Measurements from ENCODE around the gene STK17B.

STK17B gene

GRCh38 chr2:196208915-196209314 is 37.5 kb upstream of the STK17B start:
- H3K27ac ChIP-seq = no peak overlapping the region
- no peaks in the 10 kb centered on the region for H3K79me2 ChIP-seq (ENCODE audit: insufficient read depth, low read depth)
- no peak overlapping the region for H2AFZ ChIP-seq (ENCODE audit: low read depth)
- H3K4me1 ChIP-seq (ENCODE audit: low read depth, poor library complexity, severe bottlenecking) = peaks cover 20% of the 10 kb centered on the region
- H3K4me3 ChIP-seq (IDR thresholded peaks at IDR 0.05; ENCODE audit: insufficient read depth, low read depth, low read length) = no peak overlapping the region
- no peak overlapping the region for H3K9ac ChIP-seq
- H3K36me3 ChIP-seq (ENCODE audit: insufficient read depth) = no peaks in the 10 kb centered on the region
- no peaks in the 10 kb centered on the region for H4K20me1 ChIP-seq (ENCODE audit: insufficient read depth)
- TF ChIP-seq CTCF (conservative IDR thresholded peaks at IDR 0.05; ENCODE audit: low read depth, low read length) = no peak
- H3K27me3 ChIP-seq (ENCODE audit: insufficient read depth, low read depth) = no peaks in the 10 kb centered on the region
- H3K4me2 ChIP-seq = no peak overlapping the region

GRCh38 chr2:196206804-196207203 is 35.4 kb upstream of the STK17B start:
- Histone ChIP-seq H3K9ac (no peak overlapping the region), H3K4me2 (no peak overlapping the region), H2AFZ (ENCODE audit: low read depth) (no peak overlapping the region), H3K4me3 (IDR thresholded peaks at IDR 0.05; ENCODE audit: insufficient read depth, low read depth, low read length) (no peak overlapping the region), H3K79me2 (ENCODE audit: insufficient read depth, low read depth) (no peaks in the 10 kb centered on the region), H4K20me1 (ENCODE audit: insufficient read depth) (no peaks in the 10 kb centered on the region), H3K27me3 (ENCODE audit: insufficient read depth, low read depth) (no peaks in the 10 kb centered on the region), H3K27ac (no peak overlapping the region), H3K36me3 (ENCODE audit: insufficient read depth) (no peaks in the 10 kb centered on the region), H3K4me1 (ENCODE audit: low read depth, poor library complexity, severe bottlenecking) (peaks cover 11% of the 10 kb centered on the region)
- TF ChIP-seq CTCF (conservative IDR thresholded peaks at IDR 0.05; ENCODE audit: low read depth, low read length) = no peak

DNA sequence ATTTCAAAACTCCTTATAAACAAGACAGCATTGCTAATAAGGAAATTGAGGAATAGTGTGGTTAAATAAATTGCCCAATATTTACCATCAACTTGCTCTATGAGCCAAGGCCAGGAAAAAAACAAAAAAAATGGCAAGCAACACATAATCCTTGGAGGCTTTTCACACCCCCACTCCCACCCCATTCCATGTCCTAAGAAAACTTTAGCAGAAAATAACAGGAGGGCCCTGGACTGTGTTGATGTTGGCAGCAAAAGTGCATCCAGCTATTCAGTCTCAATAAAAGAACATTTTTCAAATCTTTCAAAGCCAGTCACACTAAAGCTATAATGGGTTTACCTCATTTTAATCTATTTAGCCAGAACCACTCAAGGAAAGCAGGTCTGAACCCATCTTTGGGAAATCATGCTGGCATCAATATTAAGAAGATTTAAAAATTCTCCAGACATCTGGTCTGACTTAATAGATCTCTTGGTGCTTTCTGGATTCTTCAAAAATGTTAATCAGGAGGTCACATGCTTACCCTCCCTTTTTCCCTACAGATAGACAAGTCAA is 34.6 kb upstream of the STK17B start:
- H3K4me1 ChIP-seq (ENCODE audit: low read depth, poor library complexity, severe bottlenecking) = peaks cover 3% of the 10 kb centered on the region
- no peaks in the 10 kb centered on the region for H3K79me2 ChIP-seq (ENCODE audit: insufficient read depth, low read depth)
- no peak overlapping the region for H3K4me3 ChIP-seq (IDR thresholded peaks at IDR 0.05; ENCODE audit: insufficient read depth, low read depth, low read length)
- no peak overlapping the region for H2AFZ ChIP-seq (ENCODE audit: low read depth)
- H4K20me1 ChIP-seq (ENCODE audit: insufficient read depth) = no peaks in the 10 kb centered on the region
- H3K27ac ChIP-seq = no peak overlapping the region
- no peaks in the 10 kb centered on the region for H3K27me3 ChIP-seq (ENCODE audit: insufficient read depth, low read depth)
- H3K4me2 ChIP-seq = no peak overlapping the region
- no peak overlapping the region for H3K9ac ChIP-seq
- no peaks in the 10 kb centered on the region for H3K36me3 ChIP-seq (ENCODE audit: insufficient read depth)
- TF ChIP-seq CTCF (conservative IDR thresholded peaks at IDR 0.05; ENCODE audit: low read depth, low read length) = no peak

DNA sequence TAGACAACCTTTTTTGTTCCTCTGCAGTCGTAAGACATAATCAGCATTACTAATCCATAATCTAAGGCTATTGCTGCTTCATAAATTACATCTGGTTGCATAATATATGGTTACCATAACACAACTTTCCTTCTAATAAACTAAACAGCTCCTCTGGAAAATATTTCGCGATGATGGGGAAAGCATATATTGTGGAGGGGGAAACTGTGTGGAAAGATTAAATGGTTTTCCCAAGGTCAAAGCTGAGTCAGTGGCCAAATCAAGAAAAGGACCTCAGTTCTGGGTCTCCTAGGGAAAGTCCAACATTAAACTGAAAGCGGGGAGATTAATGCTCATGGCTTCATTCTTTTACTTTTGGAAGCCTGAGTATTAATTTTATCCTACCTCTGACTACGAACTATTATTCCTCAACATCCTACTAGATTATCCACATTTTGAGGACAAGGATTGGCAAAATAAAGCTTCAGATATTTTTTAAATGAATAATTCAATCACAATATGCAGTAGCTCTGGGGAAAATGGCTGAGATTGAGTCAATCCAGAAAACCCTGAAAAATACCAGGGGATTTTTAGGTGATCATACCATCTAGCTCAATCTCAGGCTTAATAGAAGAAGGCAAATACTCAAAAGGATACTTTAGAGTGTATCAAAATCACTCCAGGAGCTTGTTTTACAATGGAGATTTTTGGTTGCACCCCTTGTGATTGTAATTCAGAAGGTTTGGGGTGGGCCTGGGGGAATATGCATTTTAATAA is 33.8 kb upstream of the STK17B start:
- H3K4me3 ChIP-seq (IDR thresholded peaks at IDR 0.05; ENCODE audit: insufficient read depth, low read depth, low read length) = no peak overlapping the region
- no peak overlapping the region for H3K9ac ChIP-seq
- no peaks in the 10 kb centered on the region for H4K20me1 ChIP-seq (ENCODE audit: insufficient read depth)
- no peaks in the 10 kb centered on the region for H3K4me1 ChIP-seq (ENCODE audit: low read depth, poor library complexity, severe bottlenecking)
- no peak for TF ChIP-seq CTCF (conservative IDR thresholded peaks at IDR 0.05; ENCODE audit: low read depth, low read length)
- no peaks in the 10 kb centered on the region for H3K79me2 ChIP-seq (ENCODE audit: insufficient read depth, low read depth)
- H3K36me3 ChIP-seq (ENCODE audit: insufficient read depth) = no peaks in the 10 kb centered on the region
- no peaks in the 10 kb centered on the region for H3K27me3 ChIP-seq (ENCODE audit: insufficient read depth, low read depth)
- H2AFZ ChIP-seq (ENCODE audit: low read depth) = no peak overlapping the region
- no peak overlapping the region for H3K4me2 ChIP-seq
- no peak overlapping the region for H3K27ac ChIP-seq
